HEK293 (cell line): ENCODE measurements around the gene ADAMTS10.

Experiments used
- CTCF ChIA-PET: fragments of 350-600 bp; formaldehyde crosslinking; extraction: SDS; loops from one replicate; lab custom pipeline; 2021; ENCODE audit warnings: antibody characterized with exemption; lab: Yijun Ruan, JAX
- POLR2A ChIA-PET: fragments of 300-600 bp; formaldehyde crosslinking; extraction: SDS; loops from one replicate; lab custom pipeline; 2020; ENCODE audit warnings: antibody characterized with exemption, inconsistent platforms; lab: Yijun Ruan, JAX
- H3K27ac ChIP-seq: fragments of 200-500 bp; sonication (Bioruptor generic); 2 replicates; pipeline ENCODE4 v1.5.1; 2014; ENCODE audit warnings: low read depth, low read length, control low read depth, inconsistent platforms; ENCODE audit errors: extremely low read depth
- H3K36me3 ChIP-seq, 2 experiments: fragments of 200-500 bp in 1 of 2; sonication (Bioruptor generic) in 1 of 2; 1 replicate in 1 of 2; 2 replicates in 1 of 2; pipeline ENCODE4 v1.5.1; 2014 to 2017; ENCODE audit warnings: inconsistent platforms in 2 of 2, low read length in 2 of 2; ENCODE audit not compliant: control insufficient read depth in 2 of 2, insufficient read depth in 1 of 2
- H3K4me1 ChIP-seq: fragments of 200-500 bp; sonication (Bioruptor generic); 2 replicates; pipeline ENCODE4 v1.5.1; 2014; ENCODE audit warnings: mild to moderate bottlenecking, low read length, inconsistent platforms; ENCODE audit not compliant: control insufficient read depth, insufficient read depth
- H3K4me3 ChIP-seq: 2 replicates; pipeline ENCODE4 v1.5.1; 2011; ENCODE audit warnings: low read depth, mild to moderate bottlenecking, control low read depth, low read length, moderate library complexity
- H3K9me3 ChIP-seq: fragments of 200-500 bp; sonication (Bioruptor generic); 2 replicates; pipeline ENCODE4 v1.5.1; 2014; ENCODE audit warnings: low read depth, low read length, inconsistent platforms; ENCODE audit not compliant: control insufficient read depth, insufficient read depth
- GLIS2 ChIP-seq: fragments of 450-650 bp; formaldehyde crosslinking; IDR thresholded peaks from 2 replicates; pipeline ENCODE4 v1.5.1; 2016; ENCODE audit warnings: missing biosample characterization, missing genetic modification characterization
- OVOL3 ChIP-seq: fragments of 450-650 bp; formaldehyde crosslinking; IDR thresholded peaks from 2 replicates; pipeline ENCODE4 v1.5.1; 2016; ENCODE audit warnings: missing biosample characterization, missing genetic modification characterization
- TRIM28 ChIP-seq: IDR thresholded peaks from 2 replicates; pipeline ENCODE4 v1.6.1; 2011; ENCODE audit warnings: low read length, control low read depth, borderline replicate concordance
- ZBTB1 ChIP-seq: fragments of 450-650 bp; formaldehyde crosslinking; IDR thresholded peaks from 2 replicates; pipeline ENCODE4 v1.5.1; 2016; ENCODE audit warnings: missing biosample characterization, missing genetic modification characterization
- ZNF114 ChIP-seq: fragments of 450-650 bp; formaldehyde crosslinking; IDR thresholded peaks from 2 replicates; pipeline ENCODE4 v1.5.0; 2017; ENCODE audit warnings: missing biosample characterization, missing genetic modification characterization
- ZNF157 ChIP-seq: fragments of 450-650 bp; formaldehyde crosslinking; IDR thresholded peaks from 2 replicates; pipeline ENCODE4 v1.5.1; 2016; ENCODE audit warnings: missing biosample characterization, missing genetic modification characterization
- ZNF184 ChIP-seq: fragments of 450-650 bp; IDR thresholded peaks from 2 replicates; pipeline ENCODE4 v1.5.1; 2018; ENCODE audit warnings: missing biosample characterization, mild to moderate bottlenecking, missing genetic modification characterization
- ZNF19 ChIP-seq: fragments of 450-650 bp; formaldehyde crosslinking; IDR thresholded peaks from 2 replicates; pipeline ENCODE4; 2016; ENCODE audit warnings: missing biosample characterization, missing genetic modification characterization, low read depth
- ZNF302 ChIP-seq: fragments of 450-650 bp; formaldehyde crosslinking; IDR thresholded peaks from 2 replicates; pipeline ENCODE4 v1.5.1; 2016; ENCODE audit warnings: missing biosample characterization, missing genetic modification characterization, low read depth
- ZNF311 ChIP-seq: fragments of 450-650 bp; formaldehyde crosslinking; IDR thresholded peaks from 2 replicates; pipeline ENCODE4 v1.5.1; 2017; ENCODE audit warnings: missing biosample characterization, missing genetic modification characterization, borderline replicate concordance
- ZNF514 ChIP-seq: fragments of 450-650 bp; formaldehyde crosslinking; IDR thresholded peaks from 2 replicates; pipeline ENCODE4 v1.5.1; 2016; ENCODE audit warnings: missing biosample characterization, missing genetic modification characterization
- ZNF530 ChIP-seq: fragments of 450-650 bp; formaldehyde crosslinking; IDR thresholded peaks from 2 replicates; pipeline ENCODE4 v1.5.1; 2016; ENCODE audit warnings: low read depth, missing biosample characterization, missing genetic modification characterization
- ZNF560 ChIP-seq: fragments of 450-650 bp; formaldehyde crosslinking; IDR thresholded peaks from 2 replicates; pipeline ENCODE4 v1.5.1; 2017; ENCODE audit warnings: missing biosample characterization, missing genetic modification characterization, borderline replicate concordance
- ZNF571 ChIP-seq: fragments of 450-650 bp; formaldehyde crosslinking; IDR thresholded peaks from 2 replicates; pipeline ENCODE4 v1.5.0; 2017; ENCODE audit warnings: missing biosample characterization, missing genetic modification characterization
- ZNF600 ChIP-seq: fragments of 450-650 bp; formaldehyde crosslinking; IDR thresholded peaks from 2 replicates; pipeline ENCODE4 v1.5.1; 2016; ENCODE audit warnings: missing biosample characterization, missing genetic modification characterization
- ZNF837 ChIP-seq: fragments of 450-650 bp; formaldehyde crosslinking; IDR thresholded peaks from 2 replicates; pipeline ENCODE4 v1.5.1; 2016; ENCODE audit warnings: missing biosample characterization, missing genetic modification characterization
- TF ChIP-seq, protein P1 (sequence below): fragments of 450-650 bp; formaldehyde crosslinking; IDR thresholded peaks from 2 replicates; pipeline ENCODE4 v1.5.1; 2016; ENCODE audit warnings: missing biosample characterization, missing genetic modification characterization, borderline replicate concordance
- TF ChIP-seq, protein P2 (sequence below): fragments of 450-650 bp; formaldehyde crosslinking; IDR thresholded peaks from 2 replicates; pipeline ENCODE4 v1.5.1; 2017; ENCODE audit warnings: missing biosample characterization, missing genetic modification characterization
- TF ChIP-seq, protein P3 (sequence below): fragments of 450-650 bp; formaldehyde crosslinking; IDR thresholded peaks from 2 replicates; pipeline ENCODE4 v1.5.1; 2016; ENCODE audit warnings: missing biosample characterization, missing genetic modification characterization
- TF ChIP-seq, protein P4 (sequence below): fragments of 450-650 bp; formaldehyde crosslinking; IDR thresholded peaks from 2 replicates; pipeline ENCODE4 v1.5.1; 2016; ENCODE audit warnings: missing biosample characterization, missing genetic modification characterization

Gene ADAMTS10

DNA sequence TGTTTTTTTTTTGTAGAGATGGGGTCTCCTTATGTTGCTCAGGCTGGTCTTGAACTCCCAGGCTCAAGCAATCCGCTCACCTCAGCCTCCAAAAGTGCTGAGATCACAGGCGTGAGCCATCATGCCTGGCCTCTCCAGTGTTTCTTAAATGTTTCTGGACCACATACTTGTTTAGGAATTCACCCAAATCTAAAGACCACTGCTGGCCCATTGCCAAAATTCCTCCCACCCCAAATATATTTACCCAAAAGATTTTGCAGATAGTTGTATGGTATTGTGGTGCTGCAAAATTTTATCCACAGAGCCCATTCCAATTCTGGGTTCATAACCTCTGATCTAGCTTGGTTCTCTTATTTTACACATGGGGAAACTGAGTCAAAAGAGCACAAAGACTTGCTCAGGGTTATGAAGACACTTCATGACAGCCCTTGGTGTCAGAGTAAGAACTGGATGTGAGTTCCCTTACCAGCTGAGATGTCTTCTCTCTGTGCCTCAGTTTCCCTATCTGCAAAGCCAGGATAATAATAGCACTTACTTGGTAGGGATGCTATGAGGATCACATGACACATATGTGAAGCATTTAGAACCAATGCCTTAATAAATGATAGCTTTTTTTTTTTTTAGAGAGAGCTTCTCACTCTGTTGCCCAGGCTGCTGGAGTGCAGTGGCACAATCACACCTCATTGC is 30.8 kb upstream of the ADAMTS10 start:
- no peak overlapping the region for H3K4me3 ChIP-seq
- no peaks in the 10 kb centered on the region for H3K9me3 ChIP-seq
- H3K27ac ChIP-seq = no peak overlapping the region
- TF ChIP-seq ZNF837 = no peak
- TF ChIP-seq ZNF311 (tag by site-specific recombination) = no peak
- TF ChIP-seq, protein P1, sequence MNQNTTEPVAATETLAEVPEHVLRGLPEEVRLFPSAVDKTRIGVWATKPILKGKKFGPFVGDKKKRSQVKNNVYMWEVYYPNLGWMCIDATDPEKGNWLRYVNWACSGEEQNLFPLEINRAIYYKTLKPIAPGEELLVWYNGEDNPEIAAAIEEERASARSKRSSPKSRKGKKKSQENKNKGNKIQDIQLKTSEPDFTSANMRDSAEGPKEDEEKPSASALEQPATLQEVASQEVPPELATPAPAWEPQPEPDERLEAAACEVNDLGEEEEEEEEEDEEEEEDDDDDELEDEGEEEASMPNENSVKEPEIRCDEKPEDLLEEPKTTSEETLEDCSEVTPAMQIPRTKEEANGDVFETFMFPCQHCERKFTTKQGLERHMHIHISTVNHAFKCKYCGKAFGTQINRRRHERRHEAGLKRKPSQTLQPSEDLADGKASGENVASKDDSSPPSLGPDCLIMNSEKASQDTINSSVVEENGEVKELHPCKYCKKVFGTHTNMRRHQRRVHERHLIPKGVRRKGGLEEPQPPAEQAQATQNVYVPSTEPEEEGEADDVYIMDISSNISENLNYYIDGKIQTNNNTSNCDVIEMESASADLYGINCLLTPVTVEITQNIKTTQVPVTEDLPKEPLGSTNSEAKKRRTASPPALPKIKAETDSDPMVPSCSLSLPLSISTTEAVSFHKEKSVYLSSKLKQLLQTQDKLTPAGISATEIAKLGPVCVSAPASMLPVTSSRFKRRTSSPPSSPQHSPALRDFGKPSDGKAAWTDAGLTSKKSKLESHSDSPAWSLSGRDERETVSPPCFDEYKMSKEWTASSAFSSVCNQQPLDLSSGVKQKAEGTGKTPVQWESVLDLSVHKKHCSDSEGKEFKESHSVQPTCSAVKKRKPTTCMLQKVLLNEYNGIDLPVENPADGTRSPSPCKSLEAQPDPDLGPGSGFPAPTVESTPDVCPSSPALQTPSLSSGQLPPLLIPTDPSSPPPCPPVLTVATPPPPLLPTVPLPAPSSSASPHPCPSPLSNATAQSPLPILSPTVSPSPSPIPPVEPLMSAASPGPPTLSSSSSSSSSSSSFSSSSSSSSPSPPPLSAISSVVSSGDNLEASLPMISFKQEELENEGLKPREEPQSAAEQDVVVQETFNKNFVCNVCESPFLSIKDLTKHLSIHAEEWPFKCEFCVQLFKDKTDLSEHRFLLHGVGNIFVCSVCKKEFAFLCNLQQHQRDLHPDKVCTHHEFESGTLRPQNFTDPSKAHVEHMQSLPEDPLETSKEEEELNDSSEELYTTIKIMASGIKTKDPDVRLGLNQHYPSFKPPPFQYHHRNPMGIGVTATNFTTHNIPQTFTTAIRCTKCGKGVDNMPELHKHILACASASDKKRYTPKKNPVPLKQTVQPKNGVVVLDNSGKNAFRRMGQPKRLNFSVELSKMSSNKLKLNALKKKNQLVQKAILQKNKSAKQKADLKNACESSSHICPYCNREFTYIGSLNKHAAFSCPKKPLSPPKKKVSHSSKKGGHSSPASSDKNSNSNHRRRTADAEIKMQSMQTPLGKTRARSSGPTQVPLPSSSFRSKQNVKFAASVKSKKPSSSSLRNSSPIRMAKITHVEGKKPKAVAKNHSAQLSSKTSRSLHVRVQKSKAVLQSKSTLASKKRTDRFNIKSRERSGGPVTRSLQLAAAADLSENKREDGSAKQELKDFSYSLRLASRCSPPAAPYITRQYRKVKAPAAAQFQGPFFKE (tag by site-specific recombination) = no peak
- TF ChIP-seq ZNF157 (tag by site-specific recombination) = no peak
- no peak for TF ChIP-seq GLIS2 (tag by site-specific recombination)
- TF ChIP-seq, protein P2, sequence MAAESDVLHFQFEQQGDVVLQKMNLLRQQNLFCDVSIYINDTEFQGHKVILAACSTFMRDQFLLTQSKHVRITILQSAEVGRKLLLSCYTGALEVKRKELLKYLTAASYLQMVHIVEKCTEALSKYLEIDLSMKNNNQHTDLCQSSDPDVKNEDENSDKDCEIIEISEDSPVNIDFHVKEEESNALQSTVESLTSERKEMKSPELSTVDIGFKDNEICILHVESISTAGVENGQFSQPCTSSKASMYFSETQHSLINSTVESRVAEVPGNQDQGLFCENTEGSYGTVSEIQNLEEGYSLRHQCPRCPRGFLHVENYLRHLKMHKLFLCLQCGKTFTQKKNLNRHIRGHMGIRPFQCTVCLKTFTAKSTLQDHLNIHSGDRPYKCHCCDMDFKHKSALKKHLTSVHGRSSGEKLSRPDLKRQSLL (tag by site-specific recombination) = no peak
- no peak for TF ChIP-seq ZNF571
- TF ChIP-seq OVOL3 (tag by site-specific recombination) = no peak
- TF ChIP-seq ZNF514 (tag by site-specific recombination) = no peak
- TF ChIP-seq ZNF560 (tag by site-specific recombination) = no peak
- TF ChIP-seq, protein P3, sequence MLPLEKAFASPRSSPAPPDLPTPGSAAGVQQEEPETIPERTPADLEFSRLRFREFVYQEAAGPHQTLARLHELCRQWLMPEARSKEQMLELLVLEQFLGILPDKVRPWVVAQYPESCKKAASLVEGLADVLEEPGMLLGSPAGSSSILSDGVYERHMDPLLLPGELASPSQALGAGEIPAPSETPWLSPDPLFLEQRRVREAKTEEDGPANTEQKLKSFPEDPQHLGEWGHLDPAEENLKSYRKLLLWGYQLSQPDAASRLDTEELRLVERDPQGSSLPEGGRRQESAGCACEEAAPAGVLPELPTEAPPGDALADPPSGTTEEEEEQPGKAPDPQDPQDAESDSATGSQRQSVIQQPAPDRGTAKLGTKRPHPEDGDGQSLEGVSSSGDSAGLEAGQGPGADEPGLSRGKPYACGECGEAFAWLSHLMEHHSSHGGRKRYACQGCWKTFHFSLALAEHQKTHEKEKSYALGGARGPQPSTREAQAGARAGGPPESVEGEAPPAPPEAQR (tag by site-specific recombination) = no peak
- TF ChIP-seq ZNF114 (tag by site-specific recombination) = no peak
- no peak for TF ChIP-seq ZNF302
- no peak for TF ChIP-seq ZNF530
- no peak for TF ChIP-seq ZBTB1 (tag by site-specific recombination)
- TF ChIP-seq ZNF19 = no peak
- no peak for TF ChIP-seq ZNF600
- CTCF ChIA-PET = interaction anchor here (0.6 to 3.3 kb wide), 19 partner anchors 8 to 358 kb away, joined by 3 to 32 read pairs (median 5); no protein-coding TSS in a partner anchor
- no peaks in the 10 kb centered on the region for H3K36me3 ChIP-seq
- H3K4me1 ChIP-seq = no peaks in the 10 kb centered on the region
- POLR2A ChIA-PET = interaction anchor here (0.7 to 1.0 kb wide), 2 partner anchors 8 to 54 kb away, joined by 3 to 4 read pairs; no protein-coding TSS in a partner anchor

DNA sequence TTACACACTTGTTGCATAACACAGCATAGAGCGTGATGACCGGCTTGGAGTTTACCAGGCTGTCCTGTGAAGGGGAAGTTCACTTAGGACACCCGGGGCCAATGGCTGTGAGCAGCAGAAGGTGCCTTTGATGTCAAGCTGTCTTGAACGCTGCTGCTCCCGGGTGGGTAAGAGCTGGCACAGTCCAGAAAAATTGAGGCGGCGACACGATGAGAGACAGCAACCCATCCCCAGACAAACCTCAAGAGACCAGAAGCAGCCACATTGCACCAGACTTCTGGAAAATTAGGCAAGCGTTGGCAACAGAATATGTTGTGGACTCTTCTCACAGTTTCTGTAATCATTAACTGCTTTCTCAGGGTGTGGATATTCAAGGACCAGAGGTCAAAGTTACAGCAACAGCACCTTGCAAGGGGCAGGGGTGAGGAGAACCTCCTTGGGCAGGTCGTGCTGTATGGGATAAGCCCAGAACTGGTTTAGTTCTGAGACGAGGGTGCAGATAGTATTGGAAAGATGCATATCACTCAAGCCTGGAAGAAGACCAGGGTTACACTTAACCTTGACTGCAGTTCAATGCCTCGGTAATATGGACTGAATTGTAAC is 30.0 kb upstream of the ADAMTS10 start:
- H3K4me1 ChIP-seq = no peaks in the 10 kb centered on the region

More for the DNA sequence above, 30.0 kb upstream of the ADAMTS10 start:
- Histone ChIP-seq H3K27ac (no peak overlapping the region), H3K4me3 (no peak overlapping the region), H3K9me3 (no peaks in the 10 kb centered on the region), H3K36me3 (no peaks in the 10 kb centered on the region)
- TF ChIP-seq, protein P4, sequence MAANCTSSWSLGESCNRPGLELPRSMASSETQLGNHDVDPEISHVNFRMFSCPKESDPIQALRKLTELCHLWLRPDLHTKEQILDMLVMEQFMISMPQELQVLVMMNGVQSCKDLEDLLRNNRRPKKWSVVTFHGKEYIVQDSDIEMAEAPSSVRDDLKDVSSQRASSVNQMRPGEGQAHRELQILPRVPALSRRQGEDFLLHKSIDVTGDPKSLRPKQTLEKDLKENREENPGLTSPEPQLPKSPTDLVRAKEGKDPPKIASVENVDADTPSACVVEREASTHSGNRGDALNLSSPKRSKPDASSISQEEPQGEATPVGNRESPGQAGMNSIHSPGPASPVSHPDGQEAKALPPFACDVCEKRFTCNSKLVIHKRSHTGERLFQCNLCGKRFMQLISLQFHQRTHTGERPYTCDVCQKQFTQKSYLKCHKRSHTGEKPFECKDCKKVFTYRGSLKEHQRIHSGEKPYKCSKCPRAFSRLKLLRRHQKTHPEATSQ (tag by site-specific recombination) = no peak
- TF ChIP-seq ZNF184 (tag by site-specific recombination) (peak; percentile 99), TRIM28 (peak; percentile 84; the same call in 1 of the 2 replicates)
- CTCF ChIA-PET = interaction anchor here (1.5 kb wide), 2 partner anchors 14 to 18 kb away, joined by 5 to 9 read pairs; no protein-coding TSS in a partner anchor
- POLR2A ChIA-PET = no interaction called here
